ENCODE results near the gene CMSS1. TPM values are rescaled to one million over a fixed set of nuclear protein-coding genes. Genes with fewer than 3 reads are reported as not detected.

CMSS1 gene
- polyA plus RNA-seq, 1 of the 3 experiments (the other 2 are of a cell fraction), result 9.1 TPM

- no peak for TF ChIP-seq RAD21 (IDR thresholded peaks at IDR 0.05; ENCODE audit: low read length)
- TF ChIP-seq RXRA (IDR thresholded peaks at IDR 0.05; ENCODE audit: borderline replicate concordance, low read depth), result no peak
- peak; percentile 97 for TF ChIP-seq SIN3A (IDR thresholded peaks at IDR 0.05; ENCODE audit: borderline replicate concordance, low read depth, low read length)
- TF ChIP-seq EP300 (IDR thresholded peaks at IDR 0.05; ENCODE audit: borderline replicate concordance in 1 of 2, low read depth in 1 of 2, low read length in 1 of 2), result peak in 1 of 2 experiments; percentile 97; a peak in 3 of 4 replicates
- TF ChIP-seq FOXJ3 (CRISPR knock-in tag; IDR thresholded peaks at IDR 0.05), result no peak
- TF ChIP-seq POLR2AphosphoS5 (IDR thresholded peaks at IDR 0.05; ENCODE audit: low read depth, low read length), result peak; percentile 59
- no peak for TF ChIP-seq PBX3 (IDR thresholded peaks at IDR 0.05)
- TF ChIP-seq USF2 (IDR thresholded peaks at IDR 0.05; ENCODE audit: borderline replicate concordance, low read depth, low read length), result no peak
- no peak for TF ChIP-seq MEF2A (IDR thresholded peaks at IDR 0.05; ENCODE audit: borderline replicate concordance, low read depth)
- no peak for TF ChIP-seq CHD2 (IDR thresholded peaks at IDR 0.05; ENCODE audit: low read length, partially characterized antibody)
These were observed at the start of gene CMSS1 (continued) for GRCh38 chr3:99817437-99818240.

DNA sequence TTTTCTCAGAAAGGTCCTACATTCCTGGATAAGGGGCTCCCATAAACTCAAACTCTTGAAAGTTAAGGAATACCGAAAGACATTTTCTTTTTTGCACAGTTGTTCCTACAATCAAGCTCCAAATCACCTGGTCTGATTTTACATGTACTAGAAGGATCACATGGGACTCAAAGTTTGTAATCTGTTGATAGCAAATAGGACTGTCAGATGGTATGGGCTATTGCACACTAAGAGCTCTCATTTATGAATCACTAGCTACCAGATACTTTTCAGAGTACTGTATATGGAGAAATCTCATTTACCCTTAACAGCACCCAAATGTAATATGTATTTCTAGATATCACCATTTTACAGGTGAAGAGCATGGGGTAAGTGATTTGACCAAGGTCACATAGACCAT, 49.5 kb upstream of the CMSS1 start:
- no peak overlapping the region for H3K4me2 ChIP-seq
- 44% methylated on average over 1 of the region's 1 CpG for WGBS (ENCODE audit: low lambda C conversion rate)
- H3K27me3 ChIP-seq (ENCODE audit: insufficient read depth), result no peaks in the 10 kb centered on the region
- H3K9me2 ChIP-seq, result no peaks in the 10 kb centered on the region
- H3K27ac ChIP-seq (ENCODE audit: low read depth in 2 of 2, low read length in 1 of 2), result no peak overlapping the region
- no peaks in the 10 kb centered on the region for H4K20me1 ChIP-seq (ENCODE audit: insufficient read depth)
- ChIA-PET CTCF (interaction anchor here (1.9 to 5.2 kb wide), 2 partner anchors 14 to 22 kb away, joined by 4 to 35 read pairs; no protein-coding TSS in a partner anchor), POLR2A (no interaction called here)
- H3K9me3 ChIP-seq, result no peaks in the 10 kb centered on the region
- DNase-seq, result no peak
- H3K4me3 ChIP-seq (ENCODE audit: low read depth in 2 of 2, low read length in 1 of 2), result no peak overlapping the region
- H2AFZ ChIP-seq (ENCODE audit: low read depth), result no peak overlapping the region
- H3K79me2 ChIP-seq (ENCODE audit: insufficient read depth), result no peaks in the 10 kb centered on the region
- H3K4me1 ChIP-seq (ENCODE audit: control insufficient read depth in 1 of 2, insufficient read depth in 2 of 2, low read depth in 1 of 2, low read length in 1 of 2), result no peaks in the 10 kb centered on the region; a peak in 1 of 4 replicates
- H3K36me3 ChIP-seq (replicated peaks in 1 of 2; ENCODE audit: control insufficient read depth in 1 of 2, insufficient read depth in 2 of 2, low read length in 1 of 2), result no peaks in the 10 kb centered on the region
- no peak overlapping the region for H3K9ac ChIP-seq
- H3F3A ChIP-seq (replicated peaks; ENCODE audit: insufficient read depth), result peaks cover 4% of the 10 kb centered on the region
- TF ChIP-seq RXRA (IDR thresholded peaks at IDR 0.05; ENCODE audit: borderline replicate concordance, low read depth) (no peak), PBX3 (IDR thresholded peaks at IDR 0.05) (no peak), NFIC (IDR thresholded peaks at IDR 0.05; ENCODE audit: borderline replicate concordance) (no peak), FOSL2 (IDR thresholded peaks at IDR 0.05; ENCODE audit: borderline replicate concordance, low read depth) (no peak), RCOR1 (IDR thresholded peaks at IDR 0.05; ENCODE audit: low read length) (no peak), YY1 (IDR thresholded peaks at IDR 0.05; ENCODE audit: low read depth) (no peak), CHD2 (IDR thresholded peaks at IDR 0.05; ENCODE audit: low read length, partially characterized antibody) (no peak), MXI1 (IDR thresholded peaks at IDR 0.05; ENCODE audit: low read depth, low read length) (no peak), POLR2AphosphoS5 (IDR thresholded peaks at IDR 0.05; ENCODE audit: low read depth, low read length) (no peak), USF2 (IDR thresholded peaks at IDR 0.05; ENCODE audit: borderline replicate concordance, low read depth, low read length) (no peak), TCF12 (IDR thresholded peaks at IDR 0.05) (no peak), RFX5 (IDR thresholded peaks at IDR 0.05; ENCODE audit: low read length) (no peak), TEAD4 (IDR thresholded peaks at IDR 0.05; ENCODE audit: borderline replicate concordance, insufficient read depth) (no peak)
- TF ChIP-seq, protein P1, sequence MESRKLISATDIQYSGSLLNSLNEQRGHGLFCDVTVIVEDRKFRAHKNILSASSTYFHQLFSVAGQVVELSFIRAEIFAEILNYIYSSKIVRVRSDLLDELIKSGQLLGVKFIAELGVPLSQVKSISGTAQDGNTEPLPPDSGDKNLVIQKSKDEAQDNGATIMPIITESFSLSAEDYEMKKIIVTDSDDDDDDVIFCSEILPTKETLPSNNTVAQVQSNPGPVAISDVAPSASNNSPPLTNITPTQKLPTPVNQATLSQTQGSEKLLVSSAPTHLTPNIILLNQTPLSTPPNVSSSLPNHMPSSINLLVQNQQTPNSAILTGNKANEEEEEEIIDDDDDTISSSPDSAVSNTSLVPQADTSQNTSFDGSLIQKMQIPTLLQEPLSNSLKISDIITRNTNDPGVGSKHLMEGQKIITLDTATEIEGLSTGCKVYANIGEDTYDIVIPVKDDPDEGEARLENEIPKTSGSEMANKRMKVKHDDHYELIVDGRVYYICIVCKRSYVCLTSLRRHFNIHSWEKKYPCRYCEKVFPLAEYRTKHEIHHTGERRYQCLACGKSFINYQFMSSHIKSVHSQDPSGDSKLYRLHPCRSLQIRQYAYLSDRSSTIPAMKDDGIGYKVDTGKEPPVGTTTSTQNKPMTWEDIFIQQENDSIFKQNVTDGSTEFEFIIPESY (IDR thresholded peaks at IDR 0.05; ENCODE audit: borderline replicate concordance, low read depth), result no peak
- TF ChIP-seq, protein P2, sequence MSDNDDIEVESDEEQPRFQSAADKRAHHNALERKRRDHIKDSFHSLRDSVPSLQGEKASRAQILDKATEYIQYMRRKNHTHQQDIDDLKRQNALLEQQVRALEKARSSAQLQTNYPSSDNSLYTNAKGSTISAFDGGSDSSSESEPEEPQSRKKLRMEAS (IDR thresholded peaks at IDR 0.05; ENCODE audit: low read depth), result no peak
- TF ChIP-seq, protein P3, sequence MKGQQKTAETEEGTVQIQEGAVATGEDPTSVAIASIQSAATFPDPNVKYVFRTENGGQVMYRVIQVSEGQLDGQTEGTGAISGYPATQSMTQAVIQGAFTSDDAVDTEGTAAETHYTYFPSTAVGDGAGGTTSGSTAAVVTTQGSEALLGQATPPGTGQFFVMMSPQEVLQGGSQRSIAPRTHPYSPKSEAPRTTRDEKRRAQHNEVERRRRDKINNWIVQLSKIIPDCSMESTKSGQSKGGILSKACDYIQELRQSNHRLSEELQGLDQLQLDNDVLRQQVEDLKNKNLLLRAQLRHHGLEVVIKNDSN (IDR thresholded peaks at IDR 0.05; ENCODE audit: borderline replicate concordance, low read depth), result no peak

Data from SK-N-SH (cell line).